Upper lobe of left lung (tissue), 6 donors: ENCODE measurements around the gene CNEP1R1. TPM values are rescaled to one million over a fixed set of nuclear protein-coding genes. Genes with fewer than 3 reads are reported as not detected.

Experiments
- ATAC-seq, 2 donors: fragments of 200-7000 bp; cut with Tn5 transposase; one replicate each; pipeline ENCODE4 v1.9.1; 2022; ENCODE audit warnings: mild to moderate bottlenecking in 2 of 2, moderate library complexity in 2 of 2; ENCODE audit not compliant: low FRiP score in 2 of 2
- DNase-seq, 2 donors: peaks; one replicate each; pipeline ENCODE4 v3.0.0-alpha.2; 2019 to 2020
- H3K27ac ChIP-seq, 4 donors: fragments of 200-600 bp; sonication (generic); one replicate each; pipeline ENCODE4 v1.5.1; 2016 to 2019
- H3K27me3 ChIP-seq, 4 donors: fragments of 200-600 bp; sonication (generic); one replicate each; pipeline ENCODE4 v1.5.1; 2017 to 2019
- H3K36me3 ChIP-seq, 4 donors: fragments of 200-600 bp; sonication (generic); one replicate each; pipeline ENCODE4 v1.5.1; 2016 to 2019
- H3K4me1 ChIP-seq, 4 donors: fragments of 200-600 bp; sonication (generic); one replicate each; pipeline ENCODE4 v1.5.1; 2018 to 2019
- H3K4me3 ChIP-seq, 4 donors: fragments of 200-600 bp; sonication (generic); one replicate each; pipeline ENCODE4 v1.5.1; 2017 to 2019; ENCODE audit warnings: mild to moderate bottlenecking in 2 of 4, moderate library complexity in 1 of 4
- H3K9me3 ChIP-seq, 4 donors: fragments of 200-600 bp; sonication (generic); one replicate each; pipeline ENCODE4 v1.5.1; 2018 to 2019
- EP300 ChIP-seq, 4 donors: sonication (generic); formaldehyde crosslinking; IDR thresholded peaks; one replicate each; pipeline ENCODE4 v1.5.1; 2017; ENCODE audit warnings: antibody characterized with exemption in 4 of 4, control low read depth in 2 of 4
- POLR2A ChIP-seq, 4 donors: fragments of 450-650 bp; IDR thresholded peaks; one replicate each; pipeline ENCODE4 v1.5.1; 2016 to 2017; ENCODE audit warnings: antibody characterized with exemption in 4 of 4, mild to moderate bottlenecking in 2 of 4
- POLR2AphosphoS5 ChIP-seq, 2 donors: sonication (generic); formaldehyde crosslinking; IDR thresholded peaks; one replicate each; pipeline ENCODE4 v1.5.1; 2017; ENCODE audit warnings: antibody characterized with exemption in 2 of 2
- WGBS, 2 donors: methylation state at CpG; one replicate each; pipeline ENCODE4 v1.1.5; 2017 to 2018; 5-methylcytosine and 5-hydroxymethylcytosine counted together
- total RNA-seq, 6 donors: library from RNA; depleted of rRNA in 4 of 6; stranded (reverse); fragments of >200 nt in 4 of 6; gene quantifications; one replicate each; pipeline versions ENCODE4 v1.1.0 to v1.2.1, GENCODE V29; 2016 to 2021
- TF ChIP-seq, protein P1 (sequence below), 6 experiments: fragments of 450-650 bp in 4 of 6; fragments of 200-600 bp in 2 of 6; sonication (generic) in 2 of 6; IDR thresholded peaks; one replicate each; pipeline ENCODE4 v1.5.1; 2016 to 2019; ENCODE audit warnings: antibody characterized with exemption in 6 of 6
- donor health status: DM: no; HTN: no; CAD: no; lungs with moderate emphysema.
- donor health status: DM: no; HTN: yes; CAD: no; lungs with severe emphysema.

The CNEP1R1 gene
- total RNA-seq, 6 donors from 2014 or later, result 1.0 to 21.8 (median 15.4) TPM

DNA sequence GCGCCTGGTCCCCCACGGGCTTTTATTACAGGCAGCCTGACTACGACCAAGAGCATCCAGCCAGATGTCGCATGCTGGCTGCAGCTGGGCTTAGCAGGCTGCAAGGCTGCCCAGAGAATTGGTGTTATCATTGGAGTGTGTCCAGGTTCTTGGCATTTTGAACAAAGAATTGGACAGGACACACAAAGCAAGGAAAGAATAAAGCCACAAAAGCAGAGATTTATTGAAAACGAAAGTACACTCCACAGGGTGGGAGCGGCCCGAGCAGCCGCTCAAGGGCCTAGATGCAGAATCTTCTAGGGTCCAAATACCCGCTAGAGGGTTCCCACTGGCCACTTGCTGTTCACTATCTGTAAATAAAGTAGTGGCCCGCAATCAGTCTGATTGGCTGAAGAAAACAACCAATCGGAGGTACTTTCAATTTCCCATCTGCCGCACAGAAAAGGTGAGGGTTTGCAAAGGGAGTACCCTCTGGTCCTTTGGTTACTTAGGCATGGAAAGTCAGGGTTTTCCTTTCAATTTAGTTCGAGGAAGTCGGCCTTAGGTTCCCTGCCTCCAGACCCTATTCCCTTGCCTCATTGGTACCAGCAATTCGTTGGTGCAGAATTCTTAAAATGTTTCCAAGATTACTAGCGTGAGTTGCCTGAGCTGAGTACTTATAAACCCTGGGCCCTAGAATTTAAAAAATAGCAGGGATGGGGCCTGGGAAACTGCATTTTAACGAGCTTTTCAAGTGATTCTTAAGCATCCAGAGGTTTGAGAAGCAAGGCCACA is 38.5 kb upstream of the CNEP1R1 start:
- ATAC-seq (no peak), DNase-seq (no peak)
- Histone ChIP-seq H3K4me3 (peak overlapping the region in 2 of 4 donors; percentile 3 to 25), H3K27me3 (no peaks in the 10 kb centered on the region), H3K27ac (no peak overlapping the region), H3K4me1 (no peaks in the 10 kb centered on the region), H3K9me3 (no peaks in the 10 kb centered on the region), H3K36me3 (no peaks in the 10 kb centered on the region)
- no peak for TF ChIP-seq EP300 (IDR thresholded peaks at IDR 0.05)
- TF ChIP-seq, protein P1, sequence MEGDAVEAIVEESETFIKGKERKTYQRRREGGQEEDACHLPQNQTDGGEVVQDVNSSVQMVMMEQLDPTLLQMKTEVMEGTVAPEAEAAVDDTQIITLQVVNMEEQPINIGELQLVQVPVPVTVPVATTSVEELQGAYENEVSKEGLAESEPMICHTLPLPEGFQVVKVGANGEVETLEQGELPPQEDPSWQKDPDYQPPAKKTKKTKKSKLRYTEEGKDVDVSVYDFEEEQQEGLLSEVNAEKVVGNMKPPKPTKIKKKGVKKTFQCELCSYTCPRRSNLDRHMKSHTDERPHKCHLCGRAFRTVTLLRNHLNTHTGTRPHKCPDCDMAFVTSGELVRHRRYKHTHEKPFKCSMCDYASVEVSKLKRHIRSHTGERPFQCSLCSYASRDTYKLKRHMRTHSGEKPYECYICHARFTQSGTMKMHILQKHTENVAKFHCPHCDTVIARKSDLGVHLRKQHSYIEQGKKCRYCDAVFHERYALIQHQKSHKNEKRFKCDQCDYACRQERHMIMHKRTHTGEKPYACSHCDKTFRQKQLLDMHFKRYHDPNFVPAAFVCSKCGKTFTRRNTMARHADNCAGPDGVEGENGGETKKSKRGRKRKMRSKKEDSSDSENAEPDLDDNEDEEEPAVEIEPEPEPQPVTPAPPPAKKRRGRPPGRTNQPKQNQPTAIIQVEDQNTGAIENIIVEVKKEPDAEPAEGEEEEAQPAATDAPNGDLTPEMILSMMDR (IDR thresholded peaks at IDR 0.05), result no peak
- TF ChIP-seq POLR2AphosphoS5 (IDR thresholded peaks at IDR 0.05), result no peak
- no peak for TF ChIP-seq POLR2A (IDR thresholded peaks at IDR 0.05)
- 78 to 80% methylated on average over 17 of the region's 17 CpGs for WGBS, 2 donors

DNA sequence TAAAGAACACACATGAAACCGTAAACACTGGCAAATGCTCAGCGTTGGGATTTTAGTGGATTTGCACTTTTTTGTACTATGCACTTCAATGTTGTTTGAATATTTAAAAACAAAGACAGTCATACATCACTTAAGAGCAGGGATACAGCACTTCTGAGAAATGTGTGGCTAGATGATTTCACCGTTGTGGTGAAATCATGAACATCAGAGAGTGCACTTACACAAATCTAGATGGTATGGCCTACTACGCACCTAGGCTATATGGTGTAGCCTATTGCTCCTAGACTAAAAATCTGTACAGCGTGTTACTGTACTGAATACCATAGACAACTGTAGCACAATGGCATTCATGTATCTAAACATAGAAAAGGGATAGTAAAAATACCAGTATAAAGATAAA is 37.6 kb upstream of the CNEP1R1 start:
- TF ChIP-seq, protein P1 (IDR thresholded peaks at IDR 0.05), result no peak
- no peak for TF ChIP-seq EP300 (IDR thresholded peaks at IDR 0.05)
- ATAC-seq (no peak), DNase-seq (no peak)
- no peaks in the 10 kb centered on the region for H3K36me3 ChIP-seq
- H3K27me3 ChIP-seq, result no peaks in the 10 kb centered on the region
- no peak overlapping the region for H3K27ac ChIP-seq
- no peaks in the 10 kb centered on the region for H3K4me1 ChIP-seq
- no peaks in the 10 kb centered on the region for H3K9me3 ChIP-seq
- 87% methylated on average over 5 of the region's 5 CpGs for WGBS, 2 donors
- H3K4me3 ChIP-seq, result no peak overlapping the region

DNA sequence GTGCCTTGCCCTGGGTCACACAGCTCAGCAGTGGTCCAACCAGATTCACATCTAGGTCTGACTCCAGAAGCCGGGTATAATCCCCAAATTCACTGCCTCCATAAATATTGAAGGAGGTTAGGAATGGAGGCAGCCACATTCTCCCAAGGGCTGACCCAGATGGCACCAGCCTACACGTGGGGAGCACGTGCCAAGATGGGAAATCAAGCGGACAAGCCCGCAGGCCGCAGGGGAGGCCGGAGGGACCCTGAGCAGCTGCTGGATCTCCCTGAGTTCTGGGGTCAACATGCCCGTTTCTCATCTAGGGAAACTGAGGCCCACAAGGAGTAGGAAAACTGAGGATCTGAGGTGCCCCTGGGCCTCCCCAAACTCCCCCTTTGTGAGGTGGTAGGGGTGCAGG is 32.2 kb upstream of the CNEP1R1 start:
- H3K4me1 ChIP-seq, result no peaks in the 10 kb centered on the region
- H3K36me3 ChIP-seq, result no peaks in the 10 kb centered on the region
- 91 to 96% methylated on average over 7 to 8 of the region's 8 CpGs for WGBS, 2 donors
- H3K27me3 ChIP-seq, result no peaks in the 10 kb centered on the region
- ATAC-seq (no peak), DNase-seq (peak in 1 of 2 donors; percentile 46)
- TF ChIP-seq POLR2A (IDR thresholded peaks at IDR 0.05) (no peak), EP300 (IDR thresholded peaks at IDR 0.05) (no peak), POLR2AphosphoS5 (IDR thresholded peaks at IDR 0.05) (no peak)
- TF ChIP-seq, protein P1 (IDR thresholded peaks at IDR 0.05), result no peak
- H3K4me3 ChIP-seq, result no peak overlapping the region
- no peaks in the 10 kb centered on the region for H3K9me3 ChIP-seq
- H3K27ac ChIP-seq, result no peak overlapping the region

DNA sequence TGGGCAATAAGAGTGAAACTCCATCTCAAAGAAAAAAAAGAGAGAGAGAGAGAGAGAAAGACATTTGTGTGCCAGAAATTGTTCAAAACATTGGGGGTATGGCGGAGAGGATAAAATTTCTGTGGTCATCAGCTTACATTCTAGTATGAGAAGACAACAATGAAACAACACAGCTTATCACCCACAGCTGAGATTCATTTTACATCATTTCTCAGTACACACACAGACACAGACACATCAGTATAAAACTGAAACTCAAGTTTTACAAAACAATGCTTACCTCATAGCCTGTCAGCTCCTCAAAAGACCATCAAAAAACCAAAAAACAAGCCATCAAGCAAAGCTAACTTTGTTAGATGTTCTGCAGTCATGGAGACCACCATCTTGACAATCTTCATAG is 31.4 kb upstream of the CNEP1R1 start:
- WGBS, 2 donors, result 73 to 89% methylated on average over 1 of the region's 1 CpG

More for the DNA sequence above, 31.4 kb upstream of the CNEP1R1 start:
- no peak for ATAC-seq
- H3K4me1 ChIP-seq, result no peaks in the 10 kb centered on the region
- no peak for DNase-seq
- no peak overlapping the region for H3K4me3 ChIP-seq
- no peak overlapping the region for H3K27ac ChIP-seq
- H3K27me3 ChIP-seq, result no peaks in the 10 kb centered on the region
- H3K36me3 ChIP-seq, result no peaks in the 10 kb centered on the region
- TF ChIP-seq POLR2A (IDR thresholded peaks at IDR 0.05) (no peak), POLR2AphosphoS5 (IDR thresholded peaks at IDR 0.05) (no peak), EP300 (IDR thresholded peaks at IDR 0.05) (no peak)
- TF ChIP-seq, protein P1 (IDR thresholded peaks at IDR 0.05), result no peak
- H3K9me3 ChIP-seq, result no peaks in the 10 kb centered on the region
